ENCODE results near the gene ADRM1. TPM values are rescaled to one million over a fixed set of nuclear protein-coding genes. Genes with fewer than 3 reads are reported as not detected.

Gene ADRM1
- total and polyA plus RNA-seq, 10 of the 15 experiments (the other 5 are each of a cell fraction or from before 2014, with no cell fraction given), result 3.4 to 213 (median 95.9) TPM

- TF ChIP-seq ZBTB40 (IDR thresholded peaks at IDR 0.05; ENCODE audit: borderline replicate concordance), result no peak
- no peak for TF ChIP-seq E2F8 (IDR thresholded peaks at IDR 0.05; ENCODE audit: low read depth, partially characterized antibody)
- no peak for TF ChIP-seq ATF2 (IDR thresholded peaks at IDR 0.05; ENCODE audit: low read length)
- TF ChIP-seq FOXM1 (IDR thresholded peaks at IDR 0.05; ENCODE audit: low read depth, low read length), result no peak
- no peak for TF ChIP-seq YBX1 (IDR thresholded peaks at IDR 0.05)
- TF ChIP-seq CHD1 (IDR thresholded peaks at IDR 0.05; ENCODE audit: low read depth, low read length), result no peak
- no peak for TF ChIP-seq BCLAF1 (IDR thresholded peaks at IDR 0.05)
- TF ChIP-seq TCF7 (IDR thresholded peaks at IDR 0.05; ENCODE audit: borderline replicate concordance), result no peak
- no peak for TF ChIP-seq IKZF1 (conservative IDR thresholded peaks at IDR 0.05)
- no peak for TF ChIP-seq HCFC1 (IDR thresholded peaks at IDR 0.05; ENCODE audit: low read length)
- no peak for TF ChIP-seq ETV6 (conservative IDR thresholded peaks at IDR 0.05 in 1 of 2, IDR thresholded peaks at IDR 0.05 in 1 of 2; ENCODE audit: borderline replicate concordance in 1 of 2, low read depth in 1 of 2)
- TF ChIP-seq RB1 (IDR thresholded peaks at IDR 0.05; ENCODE audit: borderline replicate concordance), result no peak
- no peak for TF ChIP-seq PAX5 (IDR thresholded peaks at IDR 0.05; ENCODE audit: borderline replicate concordance, low read depth, low read length)
Measured at GRCh38 chr20:62265365-62265764, 37.4 kb upstream of the ADRM1 start (continued).
